ENCODE data around the gene TCFL5. TPM values are rescaled to one million over a fixed set of nuclear protein-coding genes. Genes with fewer than 3 reads are reported as not detected.

Gene TCFL5
- total and polyA plus RNA-seq, 10 donors, result 4.1 to 8.8 (median 6.3) TPM

GRCh38 chr20:62882426-62882825, 20.8 kb upstream of the TCFL5 start:
- no peak overlapping the region for H3K27ac ChIP-seq
- peaks cover 0 to 12% (median 2%) of the 10 kb centered on the region in 6 donors for H3K4me1 ChIP-seq
- no peak overlapping the region for H3K4me3 ChIP-seq
- H3K27me3 ChIP-seq (replicated peaks in 1 of 7), result no peaks in the 10 kb centered on the region
- TF ChIP-seq POLR2AphosphoS5 (IDR thresholded peaks at IDR 0.05), result no peak
- no peak for TF ChIP-seq CTCF (IDR thresholded peaks at IDR 0.05 in 8 of 11, conservative IDR thresholded peaks at IDR 0.05 in 3 of 11)
- TF ChIP-seq POLR2A (IDR thresholded peaks at IDR 0.05), result no peak
- H3K36me3 ChIP-seq, result peaks cover 0 to 61% (median 41%) of the 10 kb centered on the region in 6 donors
- 93 to 95% (median 94%) methylated on average over 15 of the region's 15 CpGs for WGBS, 5 donors
- DNase-seq, result no peak
- intact Hi-C loops (cut with DNase I; ENCODE audit: low total_unique reads), result no loop called here
- no peaks in the 10 kb centered on the region for H3K9me3 ChIP-seq

- intact Hi-C loops (cut with DNase I; ENCODE audit: low total_unique reads), result no loop called here
- H3K4me3 ChIP-seq, result no peak overlapping the region
- H3K27me3 ChIP-seq (replicated peaks in 1 of 7), result no peaks in the 10 kb centered on the region
- peaks cover 0 to 12% (median 6%) of the 10 kb centered on the region in 6 donors for H3K4me1 ChIP-seq
- no peaks in the 10 kb centered on the region for H3K9me3 ChIP-seq
- TF ChIP-seq CTCF (IDR thresholded peaks at IDR 0.05 in 8 of 11, conservative IDR thresholded peaks at IDR 0.05 in 3 of 11) (no peak), POLR2AphosphoS5 (IDR thresholded peaks at IDR 0.05) (peak in 1 of 3 donors; percentile 17)
- H3K36me3 ChIP-seq, result peaks cover 0 to 55% (median 35%) of the 10 kb centered on the region in 6 donors
- no peak for DNase-seq
- no peak overlapping the region for H3K27ac ChIP-seq
- WGBS, 5 donors, result 91 to 96% (median 94%) methylated on average over 46 of the region's 46 CpGs
Measured at GRCh38 chr20:62881662-62882395, 20.2 kb upstream of the TCFL5 start.

GRCh38 chr20:62880935-62881661, 19.5 kb upstream of the TCFL5 start:
- no peak for DNase-seq
- WGBS, 5 donors, result 91 to 97% (median 93%) methylated on average over 28 to 45 of the region's 45 CpGs

More at GRCh38 chr20:62880935-62881661, 19.5 kb upstream of the TCFL5 start:
- Histone ChIP-seq H3K9me3 (no peaks in the 10 kb centered on the region), H3K36me3 (peaks cover 0 to 48% (median 29%) of the 10 kb centered on the region in 6 donors), H3K27me3 (replicated peaks in 1 of 7) (no peaks in the 10 kb centered on the region), H3K4me1 (peaks cover 0 to 16% (median 13%) of the 10 kb centered on the region in 6 donors), H3K27ac (no peak overlapping the region), H3K4me3 (no peak overlapping the region)
- no peak for TF ChIP-seq POLR2A (IDR thresholded peaks at IDR 0.05)
- TF ChIP-seq POLR2AphosphoS5 (IDR thresholded peaks at IDR 0.05), result peak in 1 of 3 donors; percentile 64
- no peak for TF ChIP-seq CTCF (IDR thresholded peaks at IDR 0.05 in 8 of 11, conservative IDR thresholded peaks at IDR 0.05 in 3 of 11)
- intact Hi-C loops (cut with DNase I; ENCODE audit: low total_unique reads), result no loop called here

All from spleen (tissue), 11 donors.